Gastroesophageal sphincter (tissue), 4 donors: ENCODE measurements around the gene IFT88. TPM values are rescaled to one million over a fixed set of nuclear protein-coding genes. Genes with fewer than 3 reads are reported as not detected.

Experiments
- ATAC-seq: fragments of 150-250 bp; one replicate; pipeline ENCODE4 v1.9.1; 2016; ENCODE audit warnings: mild to moderate bottlenecking, moderate library complexity
- H3K27ac ChIP-seq, 4 donors: fragments of 200-600 bp; sonication (generic) in 3 of 4; 1 replicate in 3 of 4; 2 replicates in 1 of 4; pipeline ENCODE4 v1.5.1; 2016 to 2019
- H3K27me3 ChIP-seq: fragments of 200-600 bp; sonication (generic); one replicate; pipeline ENCODE4 v1.5.1; 2019
- H3K36me3 ChIP-seq, 2 donors: fragments of 200-600 bp; sonication (generic); one replicate each; pipeline ENCODE4 v1.5.1; 2019; ENCODE audit warnings: control low read depth in 1 of 2
- H3K4me1 ChIP-seq, 3 donors: fragments of 200-600 bp; sonication (generic); 1 replicate in 2 of 3; 2 replicates in 1 of 3; pipeline ENCODE4 v1.5.1; 2016 to 2019; ENCODE audit warnings: control low read depth in 2 of 3
- H3K4me3 ChIP-seq, 2 donors: fragments of 200-600 bp; sonication (generic); one replicate each; pipeline ENCODE4 v1.5.1; 2019; ENCODE audit warnings: mild to moderate bottlenecking in 1 of 2, moderate library complexity in 1 of 2
- H3K9me3 ChIP-seq, 3 donors: fragments of 200-600 bp; sonication (generic); one replicate each; pipeline ENCODE4 v1.5.1; 2017 to 2019; ENCODE audit warnings: control low read depth in 2 of 3
- EP300 ChIP-seq: sonication (generic); formaldehyde crosslinking; IDR thresholded peaks from one replicate; pipeline ENCODE4 v1.6.1; 2017; ENCODE audit warnings: antibody characterized with exemption, mild to moderate bottlenecking
- POLR2A ChIP-seq, 2 donors: fragments of 450-650 bp; IDR thresholded peaks; one replicate each; pipeline ENCODE4 v1.6.1; 2017; ENCODE audit warnings: antibody characterized with exemption in 2 of 2, mild to moderate bottlenecking in 2 of 2, moderate library complexity in 1 of 2
- POLR2AphosphoS5 ChIP-seq: sonication (generic); formaldehyde crosslinking; IDR thresholded peaks from one replicate; pipeline ENCODE4 v1.6.1; 2017; ENCODE audit warnings: antibody characterized with exemption
- WGBS, 2 donors: methylation state at CpG; one replicate each; pipeline ENCODE4 v1.1.5; 2018; ENCODE audit warnings: low coverage in 1 of 2; 5-methylcytosine and 5-hydroxymethylcytosine counted together
- total RNA-seq, 4 donors: library from RNA; depleted of rRNA; stranded (reverse); fragments of >200 nt; gene quantifications; one replicate each; pipeline ENCODE4 v1.1.0, GENCODE V29; 2016
- TF ChIP-seq, protein P1 (sequence below), 4 experiments: fragments of 200-600 bp in 2 of 4; fragments of 450-650 bp in 2 of 4; sonication (generic) in 1 of 4; IDR thresholded peaks; one replicate each; pipeline ENCODE4 v1.5.1; 2017 to 2019; ENCODE audit warnings: antibody characterized with exemption in 4 of 4, mild to moderate bottlenecking in 2 of 4, moderate library complexity in 2 of 4

The IFT88 gene
- total RNA-seq, 4 donors from 2014 or later = 9.1 to 21.2 (median 13.2) TPM

- 90 to 95% methylated on average over 6 of the region's 6 CpGs for WGBS, 2 donors
- Histone ChIP-seq H3K27me3 (no peaks in the 10 kb centered on the region), H3K9me3 (no peaks in the 10 kb centered on the region), H3K4me1 (peaks cover 0 to 24% (median 4%) of the 10 kb centered on the region in 3 donors), H3K36me3 (no peaks in the 10 kb centered on the region), H3K4me3 (no peak overlapping the region), H3K27ac (no peak overlapping the region)
- TF ChIP-seq POLR2AphosphoS5 (no peak), POLR2A (IDR thresholded peaks at IDR 0.05) (no peak), EP300 (no peak)
- TF ChIP-seq, protein P1, sequence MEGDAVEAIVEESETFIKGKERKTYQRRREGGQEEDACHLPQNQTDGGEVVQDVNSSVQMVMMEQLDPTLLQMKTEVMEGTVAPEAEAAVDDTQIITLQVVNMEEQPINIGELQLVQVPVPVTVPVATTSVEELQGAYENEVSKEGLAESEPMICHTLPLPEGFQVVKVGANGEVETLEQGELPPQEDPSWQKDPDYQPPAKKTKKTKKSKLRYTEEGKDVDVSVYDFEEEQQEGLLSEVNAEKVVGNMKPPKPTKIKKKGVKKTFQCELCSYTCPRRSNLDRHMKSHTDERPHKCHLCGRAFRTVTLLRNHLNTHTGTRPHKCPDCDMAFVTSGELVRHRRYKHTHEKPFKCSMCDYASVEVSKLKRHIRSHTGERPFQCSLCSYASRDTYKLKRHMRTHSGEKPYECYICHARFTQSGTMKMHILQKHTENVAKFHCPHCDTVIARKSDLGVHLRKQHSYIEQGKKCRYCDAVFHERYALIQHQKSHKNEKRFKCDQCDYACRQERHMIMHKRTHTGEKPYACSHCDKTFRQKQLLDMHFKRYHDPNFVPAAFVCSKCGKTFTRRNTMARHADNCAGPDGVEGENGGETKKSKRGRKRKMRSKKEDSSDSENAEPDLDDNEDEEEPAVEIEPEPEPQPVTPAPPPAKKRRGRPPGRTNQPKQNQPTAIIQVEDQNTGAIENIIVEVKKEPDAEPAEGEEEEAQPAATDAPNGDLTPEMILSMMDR (IDR thresholded peaks at IDR 0.05) = no peak
- ATAC-seq = no peak
Measured at GRCh38 chr13:20700288-20700687, 133.3 kb downstream of the IFT88 start.

DNA sequence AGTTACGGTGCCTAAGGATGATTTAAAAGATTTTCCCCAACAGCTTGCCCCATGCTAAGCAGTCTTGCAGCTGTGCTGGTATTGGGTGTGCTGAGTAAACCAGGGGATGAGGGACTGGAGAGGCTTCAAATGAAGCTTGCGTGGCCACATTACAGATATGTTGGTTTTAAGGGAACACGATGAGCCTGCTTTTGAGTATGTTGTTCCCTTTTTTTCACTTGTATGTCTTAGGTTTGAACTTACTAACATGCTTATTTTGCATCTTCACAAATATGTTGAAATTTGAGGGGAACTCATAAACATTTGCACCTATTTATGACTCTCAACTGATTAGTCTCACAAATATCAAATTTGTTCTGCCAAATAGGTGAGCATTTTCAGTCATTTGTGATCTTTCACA, 134.5 kb downstream of the IFT88 start:
- H3K4me1 ChIP-seq = peaks cover 0 to 24% (median 4%) of the 10 kb centered on the region in 3 donors
- no peaks in the 10 kb centered on the region for H3K9me3 ChIP-seq
- ATAC-seq = no peak
- no peak overlapping the region for H3K4me3 ChIP-seq
- WGBS, 2 donors = 80 to 90% methylated on average over 2 to 3 of the region's 3 CpGs
- no peak overlapping the region for H3K27ac ChIP-seq
- no peaks in the 10 kb centered on the region for H3K27me3 ChIP-seq
- H3K36me3 ChIP-seq = no peaks in the 10 kb centered on the region
- TF ChIP-seq, protein P1 (IDR thresholded peaks at IDR 0.05) = no peak
- TF ChIP-seq EP300 (no peak), POLR2A (IDR thresholded peaks at IDR 0.05) (no peak), POLR2AphosphoS5 (no peak)

GRCh38 chr13:20702530-20702914, 135.6 kb downstream of the IFT88 start:
- TF ChIP-seq POLR2AphosphoS5 = no peak
- TF ChIP-seq EP300 = no peak
- TF ChIP-seq, protein P1 (IDR thresholded peaks at IDR 0.05) = no peak
- TF ChIP-seq POLR2A (IDR thresholded peaks at IDR 0.05) = no peak
- 19 to 30% methylated on average over 7 to 9 of the region's 9 CpGs for WGBS, 2 donors
- peak overlapping the region in 3 of 4 donors; percentile 77 to 87 (median 84) for H3K27ac ChIP-seq
- H3K4me1 ChIP-seq = peaks cover 0 to 24% (median 4%) of the 10 kb centered on the region in 3 donors
- no peaks in the 10 kb centered on the region for H3K27me3 ChIP-seq
- no peaks in the 10 kb centered on the region for H3K36me3 ChIP-seq
- no peaks in the 10 kb centered on the region for H3K9me3 ChIP-seq
- ATAC-seq = no peak
- H3K4me3 ChIP-seq = peak overlapping the region in 1 of 2 donors; percentile 75

DNA sequence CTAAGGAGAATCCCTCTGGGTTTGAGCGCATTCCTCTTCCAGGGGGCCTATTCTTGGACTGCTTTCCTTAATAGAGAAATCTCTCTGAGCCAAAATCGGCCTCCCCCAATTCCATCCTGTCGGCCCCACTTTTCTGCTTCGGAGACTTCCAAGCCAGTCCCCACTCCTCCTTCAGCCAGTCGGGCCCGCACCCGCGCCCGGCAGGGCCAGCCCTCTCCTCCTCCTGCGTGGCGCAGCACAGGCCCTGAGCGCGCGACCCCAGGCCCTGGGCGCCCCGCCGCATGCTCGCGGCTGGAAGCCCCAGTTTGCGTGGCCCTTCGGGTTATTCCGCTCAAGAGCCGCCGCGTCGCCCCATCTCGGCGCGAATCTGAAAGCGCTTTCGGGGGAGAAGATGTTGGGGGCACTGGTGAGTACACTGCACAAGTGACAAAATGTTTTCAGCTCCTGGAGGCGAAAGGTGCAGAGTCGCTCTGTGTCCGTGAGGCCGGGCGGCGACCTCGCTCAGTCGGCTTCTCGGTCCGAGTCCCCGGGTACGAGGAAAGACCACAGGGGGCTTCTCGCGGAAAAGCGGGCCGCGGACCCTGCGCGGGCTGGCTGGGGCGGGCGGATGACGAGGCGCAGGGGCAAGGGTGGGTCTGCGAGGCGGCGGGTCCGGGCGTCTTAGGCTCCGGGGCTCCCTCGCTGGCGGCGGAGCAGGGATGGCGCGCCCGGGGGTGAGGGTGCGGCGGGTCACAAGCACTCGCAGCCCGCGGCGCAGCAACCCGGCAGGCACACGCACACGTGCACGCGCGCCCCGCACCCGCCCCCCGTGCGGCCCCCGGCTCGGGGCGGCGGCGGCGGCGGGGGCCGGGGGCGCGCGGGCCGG, 136.2 kb downstream of the IFT88 start, which contains the start of gene IL17D:
IL17D (plus strand) TSS at position 785 of the 865 bp plus-strand sequence. CDS start 303 bp downstream, outside the sequence.
- H3K36me3 ChIP-seq = no peaks in the 10 kb centered on the region
- peak within 1 kb of the TSS in 3 of 4 donors; percentile 77 to 87 (median 84) for H3K27ac ChIP-seq
- TF ChIP-seq POLR2AphosphoS5 (no peak), EP300 (no peak)
- H3K9me3 ChIP-seq = no peaks in the 10 kb centered on the region
- peak within 1 kb of the TSS; percentile 57 to 75 for H3K4me3 ChIP-seq
- no peaks in the 10 kb centered on the region for H3K27me3 ChIP-seq
- WGBS, 2 donors = 0 to 3% methylated on average over 4 of the region's 94 CpGs
- peaks cover 0 to 24% (median 4%) of the 10 kb centered on the region in 3 donors for H3K4me1 ChIP-seq
- ATAC-seq = peak; percentile 35

DNA sequence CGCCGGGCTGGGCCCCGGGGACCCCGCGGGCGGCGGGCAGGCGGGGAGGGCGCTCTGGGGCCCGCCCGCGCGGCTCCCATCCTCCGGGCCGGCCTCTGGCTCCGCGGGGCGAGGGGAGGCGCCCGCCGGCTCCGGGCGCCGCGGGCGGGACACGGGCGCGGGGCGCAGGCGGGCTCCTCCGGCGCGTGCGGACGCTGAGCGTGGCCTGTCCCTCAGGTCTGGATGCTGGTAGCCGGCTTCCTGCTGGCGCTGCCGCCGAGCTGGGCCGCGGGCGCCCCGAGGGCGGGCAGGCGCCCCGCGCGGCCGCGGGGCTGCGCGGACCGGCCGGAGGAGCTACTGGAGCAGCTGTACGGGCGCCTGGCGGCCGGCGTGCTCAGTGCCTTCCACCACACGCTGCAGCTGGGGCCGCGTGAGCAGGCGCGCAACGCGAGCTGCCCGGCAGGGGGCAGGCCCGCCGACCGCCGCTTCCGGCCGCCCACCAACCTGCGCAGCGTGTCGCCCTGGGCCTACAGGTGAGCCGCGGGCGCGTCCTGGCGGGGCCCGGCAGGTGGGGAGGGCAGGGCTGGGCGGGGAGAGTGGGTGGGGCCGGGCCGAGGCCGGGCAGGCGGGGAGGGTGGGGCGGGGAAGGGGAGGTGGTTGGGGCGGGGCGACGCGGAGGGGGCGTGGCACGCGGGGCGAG, 137.0 kb downstream of the IFT88 start:
- Histone ChIP-seq H3K27me3 (no peaks in the 10 kb centered on the region), H3K4me3 (peak overlapping the region; percentile 57 to 75), H3K36me3 (no peaks in the 10 kb centered on the region), H3K9me3 (no peaks in the 10 kb centered on the region), H3K4me1 (peaks cover 0 to 25% (median 4%) of the 10 kb centered on the region in 3 donors), H3K27ac (peak overlapping the region in 3 of 4 donors; percentile 72 to 87 (median 82))
- WGBS, 2 donors = no CpG with 5 or more reads among the region's 98 CpGs
- peak; percentile 90 for ATAC-seq
- no peak for TF ChIP-seq EP300
- peak; percentile 31 to 58 for TF ChIP-seq POLR2A (IDR thresholded peaks at IDR 0.05)
- TF ChIP-seq, protein P1 (IDR thresholded peaks at IDR 0.05) = peak; percentile 58 to 88 (median 77)
- no peak for TF ChIP-seq POLR2AphosphoS5
